Esophagus squamous epithelium (tissue), 5 donors: ENCODE results near the gene SRP68. TPM values are rescaled to one million over a fixed set of nuclear protein-coding genes. Genes with fewer than 3 reads are reported as not detected.
A peak's percentile ranks its signal among the peaks of the same experiment; 100 is the strongest.

Experiments used
- DNase-seq: peaks from one replicate; lab custom pipeline; 2025; lab: John Stamatoyannopoulos, UW
- H3K27ac ChIP-seq, 4 donors: fragments of 200-600 bp; sonication (generic); one replicate each; pipeline ENCODE4 v1.5.1; 2016 to 2019; ENCODE audit warnings: mild to moderate bottlenecking in 1 of 4
- H3K27me3 ChIP-seq, 4 donors: fragments of 200-600 bp; sonication (generic); 1 replicate in 3 of 4; 2 replicates in 1 of 4; pipeline versions ENCODE4 v1.5.1 to v1.6.0; 2017 to 2021; ENCODE audit warnings: antibody characterized with exemption in 1 of 4
- H3K36me3 ChIP-seq, 3 donors: fragments of 200-600 bp; sonication (generic); one replicate each; pipeline ENCODE4 v1.5.1; 2016 to 2019
- H3K4me1 ChIP-seq, 3 donors: fragments of 200-600 bp; sonication (generic); one replicate each; pipeline ENCODE4 v1.5.1; 2017 to 2019
- H3K4me3 ChIP-seq, 4 donors: fragments of 200-600 bp; sonication (generic); 1 replicate in 3 of 4; 2 replicates in 1 of 4; pipeline ENCODE4 v1.5.1; 2016 to 2019; ENCODE audit warnings: mild to moderate bottlenecking in 2 of 4, moderate library complexity in 1 of 4
- H3K9me3 ChIP-seq, 3 donors: fragments of 200-600 bp; sonication (generic); one replicate each; pipeline ENCODE4 v1.5.1; 2016 to 2019
- POLR2A ChIP-seq, 4 donors: fragments of 450-650 bp; IDR thresholded peaks; one replicate each; pipeline ENCODE4 v1.6.1; 2017; ENCODE audit warnings: antibody characterized with exemption in 4 of 4, mild to moderate bottlenecking in 4 of 4, moderate library complexity in 3 of 4
- WGBS, 2 donors: methylation state at CpG; one replicate each; pipeline ENCODE4 v1.1.5; 2018; 5-methylcytosine and 5-hydroxymethylcytosine counted together
- intact Hi-C: fragments of 100-400 bp; cut with DNase I; formaldehyde crosslinking; loops from one replicate; pipeline ENCODE4 v1.15.0; 2022
- total RNA-seq, 4 donors: library from RNA; depleted of rRNA; stranded (reverse); fragments of >200 nt; gene quantifications; one replicate each; pipeline ENCODE4 v1.1.0, GENCODE V29; 2016
- TF ChIP-seq, protein P1 (sequence below), 6 experiments: fragments of 450-650 bp in 4 of 6; fragments of 200-600 bp in 2 of 6; sonication (generic) in 2 of 6; IDR thresholded peaks; one replicate each; pipeline ENCODE4 v1.5.1; 2016 to 2019; ENCODE audit warnings: antibody characterized with exemption in 6 of 6, mild to moderate bottlenecking in 4 of 6, moderate library complexity in 4 of 6
- donor health status: DM: yes; HTN: yes; CAD: no.

Gene SRP68
- total RNA-seq, 4 donors from 2014 or later: 40.6 to 78.0 (median 52.7) TPM

DNA sequence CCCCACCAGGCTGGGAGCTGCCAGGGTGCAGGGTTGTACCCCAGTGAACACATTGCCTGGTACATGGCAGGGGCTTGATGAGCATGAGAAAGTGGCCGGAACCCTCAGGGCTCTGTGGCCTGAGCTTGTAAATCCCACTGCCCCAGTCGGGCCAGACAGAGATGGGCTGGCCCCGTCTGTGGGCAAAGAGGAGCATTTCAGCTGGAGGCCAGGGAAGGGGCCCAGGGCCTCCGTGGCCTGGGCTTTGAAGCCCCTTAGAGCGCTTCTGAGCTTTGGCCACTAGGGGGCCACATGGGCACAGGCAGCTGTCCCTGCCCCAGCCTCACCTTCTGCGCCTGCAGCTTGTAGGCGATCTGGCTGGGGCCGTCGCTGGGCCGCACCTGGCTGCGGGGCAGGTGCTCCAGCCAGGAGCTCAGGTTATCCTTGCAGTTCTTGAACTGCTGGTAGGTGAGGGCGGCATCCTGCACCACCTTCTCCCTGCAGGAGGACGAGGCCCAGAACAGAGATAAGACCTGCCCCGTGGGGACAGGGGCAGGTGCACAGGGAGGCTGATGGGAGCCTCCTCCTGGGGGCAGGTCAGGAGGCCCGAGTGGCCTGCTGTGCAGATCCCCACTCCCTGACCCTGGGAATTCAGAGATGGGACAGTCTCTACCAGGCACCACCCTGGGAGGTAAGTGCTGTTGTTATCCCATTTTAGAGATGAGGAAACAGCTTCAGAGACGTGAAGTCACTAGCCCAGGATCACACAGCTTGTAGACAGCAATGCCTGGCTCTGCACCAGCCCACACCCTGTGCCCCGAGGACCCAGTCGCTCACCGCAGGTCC, 58.0 kb downstream of the SRP68 start:
- H3K4me1 ChIP-seq: peaks cover 0 to 25% (median 11%) of the 10 kb centered on the region in 3 donors
- peak overlapping the region in 3 of 4 donors; percentile 10 to 42 (median 34) for H3K27ac ChIP-seq
- H3K36me3 ChIP-seq: peaks cover 5 to 100% (median 27%) of the 10 kb centered on the region in 3 donors
- H3K4me3 ChIP-seq: no peak overlapping the region
- H3K9me3 ChIP-seq: no peaks in the 10 kb centered on the region
- DNase-seq: no peak
- no CpG with 5 or more reads among the region's 19 CpGs for WGBS, 2 donors
- no peak for TF ChIP-seq POLR2A (IDR thresholded peaks at IDR 0.05)
- TF ChIP-seq, protein P1, sequence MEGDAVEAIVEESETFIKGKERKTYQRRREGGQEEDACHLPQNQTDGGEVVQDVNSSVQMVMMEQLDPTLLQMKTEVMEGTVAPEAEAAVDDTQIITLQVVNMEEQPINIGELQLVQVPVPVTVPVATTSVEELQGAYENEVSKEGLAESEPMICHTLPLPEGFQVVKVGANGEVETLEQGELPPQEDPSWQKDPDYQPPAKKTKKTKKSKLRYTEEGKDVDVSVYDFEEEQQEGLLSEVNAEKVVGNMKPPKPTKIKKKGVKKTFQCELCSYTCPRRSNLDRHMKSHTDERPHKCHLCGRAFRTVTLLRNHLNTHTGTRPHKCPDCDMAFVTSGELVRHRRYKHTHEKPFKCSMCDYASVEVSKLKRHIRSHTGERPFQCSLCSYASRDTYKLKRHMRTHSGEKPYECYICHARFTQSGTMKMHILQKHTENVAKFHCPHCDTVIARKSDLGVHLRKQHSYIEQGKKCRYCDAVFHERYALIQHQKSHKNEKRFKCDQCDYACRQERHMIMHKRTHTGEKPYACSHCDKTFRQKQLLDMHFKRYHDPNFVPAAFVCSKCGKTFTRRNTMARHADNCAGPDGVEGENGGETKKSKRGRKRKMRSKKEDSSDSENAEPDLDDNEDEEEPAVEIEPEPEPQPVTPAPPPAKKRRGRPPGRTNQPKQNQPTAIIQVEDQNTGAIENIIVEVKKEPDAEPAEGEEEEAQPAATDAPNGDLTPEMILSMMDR (IDR thresholded peaks at IDR 0.05): peak; percentile 87 to 98 (median 92)
- intact Hi-C loops: loop anchor here (5.0 to 10.0 kb wide), 2 partner anchors 38 to 270 kb away; no protein-coding TSS in a partner anchor
- H3K27me3 ChIP-seq: peaks cover 0 to 9% (median 0%) of the 10 kb centered on the region in 4 donors

DNA sequence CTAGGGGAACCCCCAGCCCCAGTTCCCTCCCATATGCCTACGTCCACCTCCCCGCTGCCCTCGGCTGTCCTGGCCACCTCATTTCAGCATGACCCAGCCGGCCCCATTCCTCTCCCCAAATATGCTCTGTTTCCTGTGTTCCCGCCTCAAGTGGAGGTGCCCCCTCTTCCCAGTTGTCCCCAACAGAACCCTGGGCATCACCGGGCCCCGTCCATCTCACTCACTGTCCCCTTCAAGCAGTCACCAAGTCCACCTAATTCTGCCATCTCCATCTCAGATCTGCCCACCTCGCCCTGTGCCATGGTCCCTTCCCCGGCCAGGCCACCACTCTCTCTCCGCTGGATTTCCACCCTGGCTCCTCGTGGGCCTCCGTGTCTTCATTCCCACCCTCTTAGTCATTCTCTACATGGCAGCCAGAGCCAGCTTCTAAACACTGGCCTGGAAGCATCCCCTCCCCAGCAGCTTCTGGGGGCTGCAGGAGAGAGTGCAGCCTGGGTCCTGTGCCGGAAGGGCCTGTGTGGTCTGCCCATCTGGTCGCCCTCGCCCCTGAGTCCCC, 58.9 kb downstream of the SRP68 start:
- Histone ChIP-seq H3K27ac (peak overlapping the region in 1 of 4 donors; percentile 42), H3K36me3 (peaks cover 4 to 100% (median 22%) of the 10 kb centered on the region in 3 donors), H3K9me3 (no peaks in the 10 kb centered on the region), H3K4me1 (peaks cover 0 to 25% (median 11%) of the 10 kb centered on the region in 3 donors), H3K4me3 (no peak overlapping the region), H3K27me3 (peaks cover 0 to 9% (median 0%) of the 10 kb centered on the region in 4 donors)
- WGBS, 2 donors: 75 to 78% methylated on average over 15 of the region's 15 CpGs
- TF ChIP-seq, protein P1 (IDR thresholded peaks at IDR 0.05): no peak
- no peak for TF ChIP-seq POLR2A (IDR thresholded peaks at IDR 0.05)
- no peak for DNase-seq
- intact Hi-C loops: loop anchor here (5.0 to 10.0 kb wide), 2 partner anchors 39 to 271 kb away; no protein-coding TSS in a partner anchor

DNA sequence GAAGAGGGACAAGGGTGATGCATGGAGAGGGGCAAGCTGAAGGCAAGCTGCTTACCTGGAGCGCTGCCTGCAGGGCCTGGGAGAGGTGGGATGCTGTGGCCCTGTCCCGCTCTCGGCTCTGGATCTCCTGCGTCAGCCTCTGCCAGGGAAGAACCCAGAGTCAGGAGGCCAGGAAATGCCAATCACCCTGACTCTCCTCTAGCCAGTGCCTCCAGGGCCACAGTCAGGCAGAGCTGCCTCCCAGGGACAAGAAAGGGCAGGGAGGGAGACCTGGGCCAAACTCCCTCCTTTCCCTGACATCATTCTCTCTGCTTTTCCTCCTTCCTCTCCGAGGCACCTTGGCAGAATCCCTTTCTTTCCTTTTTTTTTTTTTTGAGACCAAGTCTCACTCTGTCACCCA, 60.4 kb downstream of the SRP68 start:
- whole genome bisulfite sequencing, 2 donors: 60 to 82% methylated on average over 1 to 5 of the region's 5 CpGs
- no peak overlapping the region for H3K4me3 ChIP-seq
- no peak overlapping the region for H3K27ac ChIP-seq
- peaks cover 0 to 9% (median 0%) of the 10 kb centered on the region in 4 donors for H3K27me3 ChIP-seq
- peaks cover 0 to 100% (median 25%) of the 10 kb centered on the region in 3 donors for H3K36me3 ChIP-seq
- no peak for TF ChIP-seq POLR2A (IDR thresholded peaks at IDR 0.05)
- TF ChIP-seq, protein P1 (IDR thresholded peaks at IDR 0.05): no peak
- DNase-seq: no peak
- H3K4me1 ChIP-seq: peaks cover 0 to 25% (median 11%) of the 10 kb centered on the region in 3 donors
- intact Hi-C loops: loop anchor here (5.0 to 10.0 kb wide), 2 partner anchors 40 to 273 kb away; no protein-coding TSS in a partner anchor
- H3K9me3 ChIP-seq: no peaks in the 10 kb centered on the region

DNA sequence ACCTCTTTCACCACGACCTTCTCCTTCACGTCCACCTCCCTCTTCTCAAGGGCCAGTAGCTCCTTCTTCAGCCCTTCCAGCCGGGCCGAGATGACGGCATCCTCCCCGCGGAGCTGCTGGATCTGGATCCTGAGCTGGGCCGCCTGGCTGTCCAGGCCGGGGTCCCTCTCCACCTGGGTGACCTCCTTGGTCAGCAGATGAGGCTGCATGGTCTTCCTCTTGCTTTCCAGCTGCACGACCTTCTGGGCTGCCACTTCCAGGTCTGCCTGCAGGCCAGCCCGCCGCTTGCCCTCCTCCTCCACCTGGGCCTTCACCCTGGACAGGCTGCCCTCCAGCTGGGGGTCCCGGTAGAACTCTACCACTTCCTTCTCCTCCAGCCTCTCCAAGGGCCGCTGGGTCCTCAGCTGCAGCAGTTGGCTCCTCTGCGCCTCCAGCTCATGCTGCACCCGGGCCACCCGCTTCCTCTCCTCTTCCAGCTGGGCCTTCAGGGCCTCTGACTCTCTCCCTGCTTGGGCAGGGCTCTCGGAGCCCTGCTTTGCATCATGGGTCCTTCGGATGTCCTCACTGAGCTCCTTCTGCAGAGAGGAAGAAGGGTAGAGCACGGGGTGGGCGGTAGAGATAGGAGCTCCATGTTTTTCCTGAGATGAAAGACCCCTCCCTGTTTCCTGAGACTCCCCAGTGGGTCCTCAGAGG, 62.2 kb downstream of the SRP68 start:
- Histone ChIP-seq H3K9me3 (no peaks in the 10 kb centered on the region), H3K4me3 (no peak overlapping the region), H3K27me3 (peaks cover 0 to 7% (median 0%) of the 10 kb centered on the region in 4 donors), H3K27ac (no peak overlapping the region), H3K36me3 (peaks cover 0 to 100% (median 25%) of the 10 kb centered on the region in 3 donors), H3K4me1 (peaks cover 0 to 21% (median 9%) of the 10 kb centered on the region in 3 donors)
- WGBS, 2 donors: 82 to 91% methylated on average over 12 to 17 of the region's 21 CpGs
- intact Hi-C loops: loop anchor here (5.0 to 10.0 kb wide), 3 partner anchors 42 to 275 kb away; no protein-coding TSS in a partner anchor
- no peak for TF ChIP-seq POLR2A (IDR thresholded peaks at IDR 0.05)
- TF ChIP-seq, protein P1 (IDR thresholded peaks at IDR 0.05): no peak
- DNase-seq: no peak
